Esophagus muscularis mucosa (tissue), 3 donors: ENCODE data around the gene PUSL1.

ENCODE experiments used
- CTCF ChIP-seq, 3 experiments: fragments of 200-600 bp in 2 of 3; fragments of 450-650 bp in 1 of 3; sonication (generic) in 2 of 3; IDR thresholded peaks; one replicate each; pipeline ENCODE4 v1.5.1; 2017 to 2019; ENCODE audit warnings: antibody characterized with exemption in 3 of 3, mild to moderate bottlenecking in 2 of 3, moderate library complexity in 1 of 3
- POLR2A ChIP-seq: fragments of 450-650 bp; IDR thresholded peaks from one replicate; pipeline ENCODE4 v1.6.1; 2017; ENCODE audit warnings: antibody characterized with exemption, moderate library complexity, mild to moderate bottlenecking, low read depth

DNA sequence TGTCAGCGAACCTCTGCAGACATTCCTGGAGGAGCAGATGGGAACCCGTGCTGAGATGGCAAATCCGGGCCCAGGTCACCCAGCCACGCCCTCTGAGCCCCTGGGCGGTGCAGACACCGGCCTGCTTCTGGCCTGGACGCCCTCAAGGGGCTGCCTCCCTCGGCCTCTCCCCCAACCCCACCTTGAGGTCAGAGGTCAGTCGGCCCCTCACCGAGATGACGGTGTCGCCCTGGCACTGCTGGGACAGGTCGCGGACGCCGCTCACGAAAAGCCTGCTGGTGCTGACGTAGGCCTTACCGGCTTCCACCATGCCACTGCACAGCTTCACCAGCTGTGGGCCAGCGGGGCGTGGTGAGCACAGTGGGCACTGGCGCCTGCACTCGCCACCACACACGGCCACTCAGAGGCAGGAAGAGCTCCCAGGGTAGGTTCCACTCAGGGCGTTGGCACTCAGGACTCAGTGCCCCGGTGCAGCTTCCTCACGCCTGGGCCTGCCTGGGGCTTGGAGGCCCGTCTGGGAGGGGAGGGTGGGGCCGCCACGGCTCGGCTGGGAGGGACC is 5.4 kb upstream of the PUSL1 start:
- no peak for TF ChIP-seq CTCF (IDR thresholded peaks at IDR 0.05)
- TF ChIP-seq POLR2A, result no peak
